Spleen (tissue), 11 donors: Measurements from ENCODE around the gene CRELD2. TPM values are rescaled to one million over a fixed set of nuclear protein-coding genes. Genes with fewer than 3 reads are reported as not detected.
A peak's percentile ranks its signal among the peaks of the same experiment; 100 is the strongest.

Experiments
- DNase-seq: peaks from one replicate; pipeline ENCODE4 v3.0.0-alpha.2; 2020
- H3K27ac ChIP-seq, 8 donors: fragments of 200-600 bp; sonication (generic) in 7 of 8; 1 replicate in 4 of 8; 2 replicates in 4 of 8; pipeline versions ENCODE4 v1.5.0 to v1.8.0; 2016 to 2021; ENCODE audit warnings: inconsistent platforms in 4 of 8, mild to moderate bottlenecking in 4 of 8, moderate library complexity in 1 of 8
- H3K27me3 ChIP-seq, 7 donors: fragments of 200-600 bp; sonication (generic) in 6 of 7; replicated peaks in 1 of 7; 1 replicate in 4 of 7; 2 replicates in 3 of 7; pipeline versions ENCODE4 v1.5.0 to v1.8.0; 2016 to 2021; ENCODE audit warnings: inconsistent platforms in 3 of 7, mild to moderate bottlenecking in 1 of 7
- H3K36me3 ChIP-seq, 6 donors: fragments of 200-600 bp; sonication (generic) in 5 of 6; 1 replicate in 4 of 6; 2 replicates in 2 of 6; pipeline versions ENCODE4 v1.5.0 to v1.8.0; 2016 to 2021; ENCODE audit warnings: inconsistent platforms in 2 of 6
- H3K4me1 ChIP-seq, 6 donors: fragments of 200-600 bp; sonication (generic) in 5 of 6; 1 replicate in 3 of 6; 2 replicates in 3 of 6; pipeline versions ENCODE4 v1.5.0 to v1.8.0; 2016 to 2021; ENCODE audit warnings: inconsistent platforms in 3 of 6
- H3K4me3 ChIP-seq, 8 donors: fragments of 200-600 bp; sonication (generic) in 7 of 8; 1 replicate in 4 of 8; 2 replicates in 4 of 8; pipeline versions ENCODE4 v1.5.0 to v1.8.0; 2016 to 2021; ENCODE audit warnings: inconsistent platforms in 4 of 8, mild to moderate bottlenecking in 4 of 8, moderate library complexity in 2 of 8
- H3K9me3 ChIP-seq, 8 donors: fragments of 200-600 bp; sonication (generic) in 7 of 8; 1 replicate in 4 of 8; 2 replicates in 4 of 8; pipeline versions ENCODE4 v1.5.0 to v1.8.0; 2016 to 2021; ENCODE audit warnings: inconsistent platforms in 4 of 8
- CTCF ChIP-seq, 11 experiments: fragments of 200-600 bp in 7 of 11; fragments of 450-650 bp in 4 of 11; sonication (generic) in 4 of 11; IDR thresholded peaks in 8 of 11; conservative IDR thresholded peaks in 3 of 11; 1 replicate in 7 of 11; 2 replicates in 4 of 11; pipeline versions ENCODE4 v1.4.0 to v1.8.0; 2016 to 2021; ENCODE audit warnings: antibody characterized with exemption in 11 of 11, inconsistent platforms in 4 of 11, mild to moderate bottlenecking in 1 of 11
- POLR2A ChIP-seq, 3 donors: fragments of 450-650 bp; IDR thresholded peaks; one replicate each; pipeline ENCODE4 v1.5.1; 2017; ENCODE audit warnings: antibody characterized with exemption in 3 of 3, mild to moderate bottlenecking in 1 of 3
- POLR2AphosphoS5 ChIP-seq, 3 donors: sonication (generic); formaldehyde crosslinking; IDR thresholded peaks; one replicate each; pipeline ENCODE4 v1.5.1; 2017; ENCODE audit warnings: antibody characterized with exemption in 3 of 3
- WGBS, 5 donors: extraction: QIAGEN DNeasy Blood & Tissue Kit in 3 of 5; methylation state at CpG; one replicate each; pipeline versions ENCODE4 v1.1.5 to v1.1.7; 2013 to 2018; 5-methylcytosine and 5-hydroxymethylcytosine counted together
- intact Hi-C: fragments of 100-400 bp; cut with DNase I; formaldehyde crosslinking; loops from one replicate; pipeline ENCODE4 v1.15.0; 2023; ENCODE audit warnings: low total_unique reads
- polyA plus RNA-seq, 3 donors: library from polyadenylated mRNA; stranded (reverse); fragments of 200-250 nt; gene quantifications; one replicate each; pipeline ENCODE4 v1.2.1, GENCODE V29; 2013
- total RNA-seq, 7 donors: library from RNA; depleted of rRNA in 3 of 7; stranded (reverse); fragments of >200 nt in 3 of 7; fragmentation: NEBNext Ultra II Directional in 4 of 7; extraction: Animal tissue kit (Norgen Biotek cat#: 25700) in 4 of 7; gene quantifications; one replicate each; pipeline versions ENCODE4 v1.1.0 to v1.2.1, GENCODE V29; 2016 to 2021
- donor health status: healthy with polysubstance abuse.
- donor health status: DM: no; HTN: no; CAD: no; lungs with moderate emphysema.
- donor health status: DM: no; HTN: no; CAD: no.
- donor health status: Bipolar disorder and iron deficiency.
- donor health status: healthy.
- donor health status: DM: no; HTN: no; CAD: no.
- donor health status: DM: yes; HTN: yes; CAD: no.

Gene CRELD2
- total and polyA plus RNA-seq, 10 donors = 16.2 to 46.3 (median 34.9) TPM

GRCh38 chr22:49936973-49937757 is 18.7 kb downstream of the CRELD2 start:
- WGBS, 5 donors = 37 to 54% (median 46%) methylated on average over 6 to 21 of the region's 21 CpGs
- Histone ChIP-seq H3K9me3 (peaks cover 0 to 7% (median 0%) of the 10 kb centered on the region in 8 donors), H3K36me3 (no peaks in the 10 kb centered on the region), H3K4me3 (peak overlapping the region in 3 of 8 donors; percentile 43 to 81 (median 50)), H3K27ac (peak overlapping the region; percentile 83 to 100 (median 96)), H3K4me1 (peaks cover 37 to 73% (median 63%) of the 10 kb centered on the region in 6 donors), H3K27me3 (no peaks in the 10 kb centered on the region)
- DNase-seq = no peak
- intact Hi-C loops = no loop called here
- TF ChIP-seq POLR2AphosphoS5 (IDR thresholded peaks at IDR 0.05) = peak; percentile 20 to 56 (median 52)
- no peak for TF ChIP-seq CTCF (IDR thresholded peaks at IDR 0.05 in 8 of 11, conservative IDR thresholded peaks at IDR 0.05 in 3 of 11)
- TF ChIP-seq POLR2A (IDR thresholded peaks at IDR 0.05) = no peak

GRCh38 chr22:49937758-49938564 is 19.5 kb downstream of the CRELD2 start:
- Histone ChIP-seq H3K4me3 (peak overlapping the region in 1 of 8 donors; percentile 81), H3K27ac (peak overlapping the region; percentile 83 to 100 (median 96)), H3K4me1 (peaks cover 37 to 65% (median 55%) of the 10 kb centered on the region in 6 donors), H3K27me3 (no peaks in the 10 kb centered on the region), H3K9me3 (peaks cover 0 to 7% (median 0%) of the 10 kb centered on the region in 8 donors), H3K36me3 (no peaks in the 10 kb centered on the region)
- peak; percentile 90 for DNase-seq
- WGBS, 5 donors = 58 to 69% (median 66%) methylated on average over 23 to 27 of the region's 27 CpGs
- intact Hi-C loops = no loop called here
- no peak for TF ChIP-seq POLR2A (IDR thresholded peaks at IDR 0.05)
- TF ChIP-seq POLR2AphosphoS5 (IDR thresholded peaks at IDR 0.05) = peak; percentile 83 to 92 (median 87)

- H3K27ac ChIP-seq = peak overlapping the region; percentile 83 to 100 (median 96)
- WGBS, 5 donors = 66 to 87% (median 81%) methylated on average over 6 to 19 of the region's 19 CpGs
- DNase-seq = no peak
- H3K36me3 ChIP-seq = no peaks in the 10 kb centered on the region
- TF ChIP-seq CTCF (IDR thresholded peaks at IDR 0.05 in 8 of 11, conservative IDR thresholded peaks at IDR 0.05 in 3 of 11) (no peak), POLR2AphosphoS5 (IDR thresholded peaks at IDR 0.05) (no peak), POLR2A (IDR thresholded peaks at IDR 0.05) (no peak)
- no peaks in the 10 kb centered on the region for H3K27me3 ChIP-seq
- intact Hi-C loops = no loop called here
- H3K4me3 ChIP-seq = no peak overlapping the region
- peaks cover 0 to 7% (median 0%) of the 10 kb centered on the region in 8 donors for H3K9me3 ChIP-seq
- H3K4me1 ChIP-seq = peaks cover 30 to 58% (median 48%) of the 10 kb centered on the region in 6 donors
Measured at GRCh38 chr22:49938565-49939136, 20.2 kb downstream of the CRELD2 start.

GRCh38 chr22:49941507-49942316 is 23.3 kb downstream of the CRELD2 start:
- DNase-seq = no peak
- TF ChIP-seq CTCF (IDR thresholded peaks at IDR 0.05 in 8 of 11, conservative IDR thresholded peaks at IDR 0.05 in 3 of 11) = no peak
- peak in 1 of 3 donors; percentile 25 for TF ChIP-seq POLR2AphosphoS5 (IDR thresholded peaks at IDR 0.05)
- Histone ChIP-seq H3K27me3 (no peaks in the 10 kb centered on the region), H3K36me3 (no peaks in the 10 kb centered on the region), H3K4me3 (no peak overlapping the region), H3K9me3 (peaks cover 0 to 7% (median 0%) of the 10 kb centered on the region in 8 donors), H3K27ac (peak overlapping the region in 2 of 8 donors; percentile 7 to 14), H3K4me1 (peaks cover 12 to 50% (median 32%) of the 10 kb centered on the region in 6 donors)
- 87 to 94% (median 90%) methylated on average over 12 to 17 of the region's 17 CpGs for WGBS, 5 donors
- intact Hi-C loops = no loop called here
